Glutamatergic neuron (in vitro differentiated cells): ENCODE results near the gene ITPK1. TPM values are rescaled to one million over a fixed set of nuclear protein-coding genes. Genes with fewer than 3 reads are reported as not detected.

ENCODE experiments used
- DNase-seq: peaks from one replicate; pipeline ENCODE4 v3.0.0; 2022
- H3K27ac Mint-ChIP-seq: one replicate; pipeline ENCODE4 v1.8.0; 2020; ENCODE audit warnings: mild to moderate bottlenecking, mixed read lengths, inconsistent platforms; ENCODE audit not compliant: unreplicated experiment
- H3K27me3 Mint-ChIP-seq: one replicate; pipeline ENCODE4 v1.8.0; 2020; ENCODE audit warnings: mild to moderate bottlenecking, moderate library complexity, mixed read lengths, inconsistent platforms; ENCODE audit not compliant: unreplicated experiment
- H3K36me3 Mint-ChIP-seq: one replicate; pipeline ENCODE4 v1.8.0; 2020; ENCODE audit warnings: mild to moderate bottlenecking, mixed read lengths, inconsistent platforms; ENCODE audit not compliant: unreplicated experiment
- H3K4me1 Mint-ChIP-seq: one replicate; pipeline ENCODE4 v1.8.0; 2020; ENCODE audit warnings: mild to moderate bottlenecking, low read depth, mixed read lengths, inconsistent platforms; ENCODE audit not compliant: unreplicated experiment
- H3K4me3 Mint-ChIP-seq: one replicate; pipeline ENCODE4 v1.8.0; 2020; ENCODE audit warnings: mild to moderate bottlenecking, mixed read lengths, inconsistent platforms; ENCODE audit not compliant: unreplicated experiment
- H3K9me3 Mint-ChIP-seq: one replicate; pipeline ENCODE4 v1.8.0; 2020; ENCODE audit warnings: mild to moderate bottlenecking, moderate library complexity, mixed read lengths, inconsistent platforms; ENCODE audit not compliant: unreplicated experiment
- CTCF ChIP-seq: fragments of 200-600 bp; sonication (generic); IDR thresholded peaks from one replicate; pipeline ENCODE4 v1.5.0; 2021; ENCODE audit not compliant: partially characterized antibody, unreplicated experiment
- total RNA-seq: library from RNA; stranded (reverse); fragmentation: NEBNext Ultra II Directional; extraction: Animal tissue kit (Norgen Biotek cat#: 25700); gene quantifications from one replicate; pipeline ENCODE4 v1.2.1, GENCODE V29; 2021; ENCODE audit not compliant: unreplicated experiment

The ITPK1 gene
- total RNA-seq, 1 donor from 2014 or later, result 132 TPM

- peaks cover 13% of the 10 kb centered on the region for H3K27me3 Mint-ChIP-seq
- H3K4me1 Mint-ChIP-seq, result peaks cover 22% of the 10 kb centered on the region
- no peak for TF ChIP-seq CTCF
- peaks cover 18% of the 10 kb centered on the region for H3K36me3 Mint-ChIP-seq
- no peak overlapping the region for H3K27ac Mint-ChIP-seq
- H3K4me3 Mint-ChIP-seq, result no peak overlapping the region
- DNase-seq, result no peak
- H3K9me3 Mint-ChIP-seq, result peaks cover 24% of the 10 kb centered on the region
Observed at GRCh38 chr14:92973798-92974372, 141.8 kb downstream of the ITPK1 start.

- H3K36me3 Mint-ChIP-seq, result peaks cover 15% of the 10 kb centered on the region
- H3K4me1 Mint-ChIP-seq, result peaks cover 22% of the 10 kb centered on the region
- peak; percentile 83 for TF ChIP-seq CTCF
- H3K27me3 Mint-ChIP-seq, result peaks cover 13% of the 10 kb centered on the region
- peaks cover 24% of the 10 kb centered on the region for H3K9me3 Mint-ChIP-seq
- DNase-seq, result peak; percentile 92
- peak overlapping the region; percentile 15 for H3K27ac Mint-ChIP-seq
- no peak overlapping the region for H3K4me3 Mint-ChIP-seq
Observed at GRCh38 chr14:92973261-92973797, 142.4 kb downstream of the ITPK1 start.

GRCh38 chr14:92971601-92972180, 144.0 kb downstream of the ITPK1 start:
- DNase-seq, result no peak
- no peak for TF ChIP-seq CTCF
- Mint-ChIP-seq H3K27ac (peak overlapping the region; percentile 56), H3K36me3 (peaks cover 4% of the 10 kb centered on the region), H3K4me3 (no peak overlapping the region), H3K4me1 (peaks cover 28% of the 10 kb centered on the region), H3K9me3 (peaks cover 18% of the 10 kb centered on the region), H3K27me3 (peaks cover 11% of the 10 kb centered on the region)

- Mint-ChIP-seq H3K36me3 (peaks cover 4% of the 10 kb centered on the region), H3K4me1 (peaks cover 28% of the 10 kb centered on the region), H3K27ac (no peak overlapping the region), H3K27me3 (peaks cover 11% of the 10 kb centered on the region), H3K9me3 (peaks cover 18% of the 10 kb centered on the region), H3K4me3 (no peak overlapping the region)
- TF ChIP-seq CTCF, result no peak
- DNase-seq, result no peak
Observed at GRCh38 chr14:92970271-92970670, 145.5 kb downstream of the ITPK1 start.

- no peak for DNase-seq
- Mint-ChIP-seq H3K27ac (peak overlapping the region; percentile 72), H3K9me3 (peaks cover 18% of the 10 kb centered on the region), H3K27me3 (peaks cover 11% of the 10 kb centered on the region), H3K36me3 (peaks cover 4% of the 10 kb centered on the region), H3K4me3 (no peak overlapping the region), H3K4me1 (peaks cover 28% of the 10 kb centered on the region)
- no peak for TF ChIP-seq CTCF
Observed at GRCh38 chr14:92969871-92970270, 145.9 kb downstream of the ITPK1 start.
